A549 (cell line): ENCODE data around the gene HTR2A.

ENCODE experiments used
- BHLHE40 ChIP-seq: IDR thresholded peaks from 2 replicates; pipeline ENCODE4 v1.6.1; 2012; ENCODE audit warnings: low read depth, low read length, inconsistent platforms
- CHD2 ChIP-seq: fragments of 150-350 bp; IDR thresholded peaks from 2 replicates; pipeline ENCODE4 v1.6.1; 2014; ENCODE audit warnings: low read length; ENCODE audit not compliant: partially characterized antibody
- CTCF ChIP-seq: fragments of >200 bp; sonication (Bioruptor Twin); formaldehyde crosslinking; IDR thresholded peaks from 3 replicates; pipeline ENCODE4 v1.5.1; 2016
- ELK1 ChIP-seq: fragments of 150-350 bp; IDR thresholded peaks from 2 replicates; pipeline ENCODE4 v1.6.1; 2014; ENCODE audit warnings: low read depth, mild to moderate bottlenecking, low read length
- EP300 ChIP-seq, 2 experiments: fragments of >200 bp; sonication (Bioruptor Twin); formaldehyde crosslinking; IDR thresholded peaks; 2 replicates in 1 of 2; 3 replicates in 1 of 2; pipeline ENCODE4 v1.6.1; 2016 to 2017
- JUN ChIP-seq, 2 experiments: fragments of >200 bp; sonication (Bioruptor Twin); formaldehyde crosslinking; IDR thresholded peaks; 2 replicates in 1 of 2; 3 replicates in 1 of 2; pipeline ENCODE4 v1.6.1; 2016 to 2017
- PBX3 ChIP-seq: IDR thresholded peaks from 2 replicates; pipeline ENCODE4 v1.6.1; 2012
- POLR2A ChIP-seq: IDR thresholded peaks from 2 replicates; pipeline ENCODE4 v1.6.1; 2012; ENCODE audit warnings: mild to moderate bottlenecking, low read length
- RCOR1 ChIP-seq: fragments of 150-350 bp; IDR thresholded peaks from 2 replicates; pipeline ENCODE4 v1.6.1; 2014; ENCODE audit warnings: antibody characterized with exemption, low read length, low read depth
- REST ChIP-seq: fragments of 200-600 bp; sonication (generic); IDR thresholded peaks from 2 replicates; pipeline ENCODE4 v1.6.1; 2016; ENCODE audit warnings: antibody characterized with exemption, mild to moderate bottlenecking, moderate library complexity
- RFX5 ChIP-seq: fragments of 450-650 bp; IDR thresholded peaks from 2 replicates; pipeline ENCODE4 v1.7.1; 2014; ENCODE audit warnings: antibody characterized with exemption, mild to moderate bottlenecking, moderate library complexity
- USF2 ChIP-seq: fragments of 450-650 bp; IDR thresholded peaks from 2 replicates; pipeline ENCODE4 v1.6.1; 2014; ENCODE audit warnings: antibody characterized with exemption
- ZC3H11A ChIP-seq: fragments of 450-650 bp; IDR thresholded peaks from 2 replicates; pipeline ENCODE4 v1.6.1; 2014; ENCODE audit warnings: antibody characterized with exemption, mild to moderate bottlenecking

- TF ChIP-seq POLR2A (no peak), JUN (IDR thresholded peaks at IDR 0.05) (no peak), ELK1 (no peak), CTCF (no peak), EP300 (IDR thresholded peaks at IDR 0.05) (no peak), CHD2 (no peak), USF2 (no peak), RCOR1 (no peak), ZC3H11A (no peak), BHLHE40 (no peak), RFX5 (no peak), REST (no peak), PBX3 (no peak)
Observed at GRCh38 chr13:46895381-46895780, 1.5 kb downstream of the HTR2A start.
